ENCODE measurements around the gene NCOR2. TPM values are rescaled to one million over a fixed set of nuclear protein-coding genes. Genes with fewer than 3 reads are reported as not detected.
A peak's percentile ranks its signal among the peaks of the same experiment; 100 is the strongest.

Gene NCOR2
- total and polyA plus RNA-seq, 12 donors: 46.9 to 200 (median 132) TPM

GRCh38 chr12:124571556-124571955 is 4.1 kb upstream of the NCOR2 start:
- TF ChIP-seq CTCF (IDR thresholded peaks at IDR 0.05): no peak
- Histone ChIP-seq H3K4me3 (no peak overlapping the region), H3K9me3 (peaks cover 0 to 2% (median 0%) of the 10 kb centered on the region in 11 donors), H3K27ac (no peak overlapping the region), H3K36me3 (no peaks in the 10 kb centered on the region), H3K4me1 (peaks cover 11 to 22% (median 20%) of the 10 kb centered on the region in 9 donors), H3K27me3 (no peaks in the 10 kb centered on the region)
- DNase-seq (no peak), ATAC-seq (no peak)
- intact Hi-C loops (cut with DNase I): loop anchor here in 3 of 10 donors (5.0 to 10.0 kb wide), 4 partner anchors 103 to 517 kb away; no protein-coding TSS in a partner anchor
- 94 to 96% methylated on average over 2 of the region's 2 CpGs for WGBS, 2 donors

- DNase-seq (no peak), ATAC-seq (no peak)
- WGBS, 2 donors: 100% methylated on average over 1 of the region's 1 CpG
- Histone ChIP-seq H3K27me3 (no peaks in the 10 kb centered on the region), H3K9me3 (no peaks in the 10 kb centered on the region), H3K27ac (no peak overlapping the region), H3K4me1 (peaks cover 11 to 27% (median 21%) of the 10 kb centered on the region in 9 donors), H3K4me3 (no peak overlapping the region), H3K36me3 (no peaks in the 10 kb centered on the region)
- no peak for TF ChIP-seq CTCF (IDR thresholded peaks at IDR 0.05)
- intact Hi-C loops (cut with DNase I): loop anchor here in 3 of 10 donors (5.0 to 10.0 kb wide), 4 partner anchors 104 to 516 kb away; no protein-coding TSS in a partner anchor
These were observed 3.4 kb upstream of the NCOR2 start for GRCh38 chr12:124570810-124571209.

- H3K9me3 ChIP-seq: no peaks in the 10 kb centered on the region
These were observed 2.1 kb upstream of the NCOR2 start for GRCh38 chr12:124569375-124570148.

More at GRCh38 chr12:124569375-124570148, 2.1 kb upstream of the NCOR2 start:
- TF ChIP-seq CTCF (IDR thresholded peaks at IDR 0.05): no peak
- Histone ChIP-seq H3K36me3 (no peaks in the 10 kb centered on the region), H3K4me1 (peaks cover 19 to 39% (median 31%) of the 10 kb centered on the region in 9 donors), H3K4me3 (no peak overlapping the region), H3K27me3 (no peaks in the 10 kb centered on the region), H3K27ac (peak overlapping the region in 8 of 10 donors; percentile 76 to 95 (median 88))
- no peak for DNase-seq
- WGBS, 2 donors: 84 to 89% methylated on average over 17 of the region's 17 CpGs
- ATAC-seq: no peak
- intact Hi-C loops (cut with DNase I): loop anchor here (5.0 to 10.0 kb wide), 19 partner anchors 52 to 515 kb away; no protein-coding TSS in a partner anchor

All from heart right ventricle (tissue), 16 donors.